ENCODE measurements around the gene CYFIP1. TPM values are rescaled to one million over a fixed set of nuclear protein-coding genes. Genes with fewer than 3 reads are reported as not detected.
"Not testable (repeated sequence)": the region's sequence is repeated elsewhere in the genome, so short reads cannot be mapped to it uniquely, and the experiment has no call there.

CYFIP1 gene
- total and polyA plus RNA-seq, 9 of the 15 experiments (the other 6 are each of a cell fraction or from before 2014, with no cell fraction given), result 3.8 to 59.8 (median 28.3) TPM

DNA sequence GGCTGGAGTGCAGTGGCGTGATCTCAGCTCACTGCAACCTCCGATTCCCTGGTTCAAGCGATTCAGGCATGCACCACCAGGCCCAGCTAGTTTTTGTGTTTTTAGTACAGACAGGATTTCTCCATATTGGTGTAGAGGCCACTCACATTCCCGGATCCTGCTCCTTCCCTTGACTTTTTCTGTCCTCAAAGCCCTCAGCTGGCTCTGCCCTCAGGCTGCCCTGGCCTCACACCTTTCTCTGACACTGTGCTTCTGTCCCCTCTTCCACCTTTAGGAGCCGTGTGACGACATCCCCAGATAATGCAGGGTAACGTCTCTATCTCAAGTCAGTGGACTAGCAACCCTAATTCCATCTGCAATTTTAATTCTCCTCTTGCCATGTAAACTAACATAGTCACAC, 8.6 kb upstream of the CYFIP1 start (continued):
- TF ChIP-seq CREB1 (IDR thresholded peaks at IDR 0.05) (no peak), CREB1 (CRISPR knock-in tag; IDR thresholded peaks at IDR 0.05) (no peak), MAFF (IDR thresholded peaks at IDR 0.05; ENCODE audit: low read length) (no peak)
- TF ChIP-seq, protein P1, sequence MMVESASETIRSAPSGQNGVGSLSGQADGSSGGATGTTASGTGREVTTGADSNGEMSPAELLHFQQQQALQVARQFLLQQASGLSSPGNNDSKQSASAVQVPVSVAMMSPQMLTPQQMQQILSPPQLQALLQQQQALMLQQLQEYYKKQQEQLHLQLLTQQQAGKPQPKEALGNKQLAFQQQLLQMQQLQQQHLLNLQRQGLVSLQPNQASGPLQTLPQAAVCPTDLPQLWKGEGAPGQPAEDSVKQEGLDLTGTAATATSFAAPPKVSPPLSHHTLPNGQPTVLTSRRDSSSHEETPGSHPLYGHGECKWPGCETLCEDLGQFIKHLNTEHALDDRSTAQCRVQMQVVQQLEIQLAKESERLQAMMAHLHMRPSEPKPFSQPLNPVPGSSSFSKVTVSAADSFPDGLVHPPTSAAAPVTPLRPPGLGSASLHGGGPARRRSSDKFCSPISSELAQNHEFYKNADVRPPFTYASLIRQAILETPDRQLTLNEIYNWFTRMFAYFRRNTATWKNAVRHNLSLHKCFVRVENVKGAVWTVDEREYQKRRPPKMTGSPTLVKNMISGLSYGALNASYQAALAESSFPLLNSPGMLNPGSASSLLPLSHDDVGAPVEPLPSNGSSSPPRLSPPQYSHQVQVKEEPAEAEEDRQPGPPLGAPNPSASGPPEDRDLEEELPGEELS (CRISPR knock-in tag; IDR thresholded peaks at IDR 0.05; ENCODE audit: borderline replicate concordance), result no peak
- TF ChIP-seq, protein P2, sequence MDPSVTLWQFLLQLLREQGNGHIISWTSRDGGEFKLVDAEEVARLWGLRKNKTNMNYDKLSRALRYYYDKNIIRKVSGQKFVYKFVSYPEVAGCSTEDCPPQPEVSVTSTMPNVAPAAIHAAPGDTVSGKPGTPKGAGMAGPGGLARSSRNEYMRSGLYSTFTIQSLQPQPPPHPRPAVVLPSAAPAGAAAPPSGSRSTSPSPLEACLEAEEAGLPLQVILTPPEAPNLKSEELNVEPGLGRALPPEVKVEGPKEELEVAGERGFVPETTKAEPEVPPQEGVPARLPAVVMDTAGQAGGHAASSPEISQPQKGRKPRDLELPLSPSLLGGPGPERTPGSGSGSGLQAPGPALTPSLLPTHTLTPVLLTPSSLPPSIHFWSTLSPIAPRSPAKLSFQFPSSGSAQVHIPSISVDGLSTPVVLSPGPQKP (CRISPR knock-in tag; IDR thresholded peaks at IDR 0.05), result no peak

DNA sequence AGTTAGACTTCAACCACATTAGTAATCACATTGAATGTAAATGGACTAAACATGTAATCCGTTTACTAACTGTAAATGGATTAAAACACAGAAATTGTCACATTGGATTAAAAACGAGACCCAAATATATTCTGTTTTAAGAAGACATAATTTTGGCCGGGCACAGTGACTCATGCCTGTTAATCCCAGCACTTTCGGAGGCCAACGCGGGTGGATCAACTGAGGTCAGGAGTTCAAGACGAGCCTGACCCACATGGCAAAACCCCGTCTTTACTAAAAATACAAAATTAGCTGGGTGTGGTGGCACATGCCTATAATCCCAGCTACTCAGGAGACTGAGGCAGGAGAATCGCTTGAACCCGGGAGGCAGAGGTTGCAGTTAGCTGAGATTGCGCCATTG, 1.8 kb upstream of the CYFIP1 start:
- H3K9ac ChIP-seq (ENCODE audit: insufficient read depth in 1 of 2, low read depth in 2 of 2, low read length in 2 of 2); H3K9me1 ChIP-seq (ENCODE audit: control insufficient read depth, insufficient read depth, low read length); POLR2A ChIA-PET; FAIRE-seq; H3K9me3 ChIP-seq (replicated peaks; ENCODE audit: control insufficient read depth, insufficient read depth, low read depth, low read length); BruUV-seq (replicated peaks); CTCF ChIA-PET (ENCODE audit: low intra/inter-chr PET ratio); H3K27ac ChIP-seq (ENCODE audit: extremely low read depth, low read depth, low read length); H3K4me2 ChIP-seq (ENCODE audit: insufficient read depth, low read length); H3K36me3 ChIP-seq (ENCODE audit: control insufficient read depth, insufficient read depth, low read length); DNase-seq (ENCODE audit: extremely low read depth in 1 of 4, low spot score in 3 of 4); H2AFZ ChIP-seq (ENCODE audit: low read depth, low read length); H3K27me3 ChIP-seq (ENCODE audit: control insufficient read depth in 2 of 2, insufficient read depth in 2 of 2, low read length in 2 of 2); ATAC-seq; in situ Hi-C loops (cut with MboI); H3K4me3 ChIP-seq; intact Hi-C loops (cut with micrococcal nuclease); H4K20me1 ChIP-seq (replicated peaks; ENCODE audit: control insufficient read depth, insufficient read depth, low read length): not testable (repeated sequence)
- peaks cover 6 to 23% of the 10 kb centered on the region in 2 experiments; a peak in 4 of 5 replicates for H3K4me1 ChIP-seq (replicated peaks in 1 of 2; ENCODE audit: control insufficient read depth in 2 of 2, insufficient read depth in 2 of 2, low read length in 2 of 2)
- H3K79me2 ChIP-seq (ENCODE audit: control insufficient read depth, insufficient read depth, low read length), result peaks cover 22% of the 10 kb centered on the region
- 48% methylated on average over 10 of the region's 11 CpGs for WGBS (ENCODE audit: insufficient coverage, low coverage, missing lambda C conversion rate)

Measured in K562 (cell line).